Hippocampal formation (tissue), 2 donors: ENCODE data around the gene ZNF525.
"Not testable (repeated sequence)": the region's sequence is repeated elsewhere in the genome, so short reads cannot be mapped to it uniquely, and the experiment has no call there.

Experiments used
- DNase-seq, 2 donors: peaks; one replicate each; lab custom pipeline; 2025; lab: John Stamatoyannopoulos, UW

The ZNF525 gene

GRCh38 chr19:53395840-53396524 lies 30.5 kb downstream of the ZNF525 start:
- DNase-seq = peak in 1 of 2 donors; percentile 1

GRCh38 chr19:53396525-53396868 lies 31.0 kb downstream of the ZNF525 start:
- DNase-seq = no peak

GRCh38 chr19:53397918-53398317 lies 32.4 kb downstream of the ZNF525 start:
- DNase-seq = not testable (repeated sequence)

GRCh38 chr19:53409505-53410204 lies 44.1 kb downstream of the ZNF525 start:
- no peak for DNase-seq

- DNase-seq = not testable (repeated sequence)
These were observed 55.2 kb downstream of the ZNF525 start for GRCh38 chr19:53420520-53421315.

- no peak for DNase-seq
These were observed 57.0 kb downstream of the ZNF525 start for GRCh38 chr19:53422551-53422950.

- not testable (repeated sequence) for DNase-seq
These were observed 57.6 kb downstream of the ZNF525 start for GRCh38 chr19:53423074-53423473.

GRCh38 chr19:53423680-53424079 lies 58.2 kb downstream of the ZNF525 start:
- DNase-seq = peak; percentile 1 to 9

- DNase-seq = peak; percentile 50 to 59
These were observed 59.6 kb downstream of the ZNF525 start for GRCh38 chr19:53424968-53425597.

- DNase-seq = peak; percentile 86 to 87
These were observed 66.0 kb downstream of the ZNF525 start, which contains the start of gene ZNF761 for GRCh38 chr19:53431399-53432087. Gene ZNF761, plus strand, starts transcription at chr19:53431984. Its CDS starts 15,285 bp downstream, at chr19:53447269.

GRCh38 chr19:53432088-53432661 lies 66.7 kb downstream of the ZNF525 start:
- no peak for DNase-seq
